HepG2 (cell line): ENCODE data around the gene FAM3B. TPM values are rescaled to one million over a fixed set of nuclear protein-coding genes. Genes with fewer than 3 reads are reported as not detected.

Experiments used
- ATAC-seq: fragments of 200-7000 bp; cut with Tn5 transposase; 3 replicates; pipeline ENCODE4 v1.9.1; 2020; ENCODE audit warnings: mild to moderate bottlenecking, moderate library complexity
- BruUV-seq: library from RNA; stranded (reverse); fragments of 400-500 nt; replicated peaks from 2 replicates; lab custom pipeline; 2021; lab: Mats Ljungman, UMichigan
- CTCF ChIA-PET: fragments of 300-600 bp; formaldehyde crosslinking; extraction: SDS; loops from one replicate; lab custom pipeline; 2021; ENCODE audit warnings: low total read pairs, inconsistent platforms, low intra/inter-chr PET ratio; lab: Yijun Ruan, JAX
- POLR2A ChIA-PET: fragments of 350-600 bp; sonication (Branson Sonifier 250); formaldehyde crosslinking; loops from one replicate; lab custom pipeline; 2020; ENCODE audit warnings: antibody characterized with exemption, inconsistent platforms; lab: Yijun Ruan, JAX
- DNase-seq: peaks from one replicate; pipeline ENCODE4 v3.0.0-alpha.2; 2015; ENCODE audit warnings: low spot score
- FAIRE-seq: peaks from 3 replicates; lab custom pipeline; 2011; peaks lifted over from hg19 to GRCh38; lab: Jason Lieb, UNC
- H2AFZ ChIP-seq: one replicate; pipeline ENCODE4 v1.6.1; 2011; ENCODE audit warnings: low read length, inconsistent platforms
- H3K27ac ChIP-seq: fragments of 300-600 bp; 3 replicates; pipeline ENCODE4 v1.8.0; 2011; ENCODE audit warnings: mixed run types, mild to moderate bottlenecking, mixed read lengths, low read length, inconsistent platforms; ENCODE audit not compliant: insufficient read depth; ENCODE audit errors: extremely low read length
- H3K27me3 ChIP-seq, 2 experiments: fragments of 200-600 bp in 1 of 2; 2 replicates in 1 of 2; 3 replicates in 1 of 2; pipeline versions ENCODE4 v1.6.0 to v1.8.0; 2011; ENCODE audit warnings: low read length in 2 of 2, mild to moderate bottlenecking in 2 of 2, moderate library complexity in 2 of 2, inconsistent platforms in 1 of 2; ENCODE audit not compliant: insufficient read depth in 2 of 2, control insufficient read depth in 1 of 2
- H3K36me3 ChIP-seq, 2 experiments: fragments of 200-600 bp in 1 of 2; replicated peaks in 1 of 2; 2 replicates in 1 of 2; 3 replicates in 1 of 2; pipeline versions ENCODE4 v1.5.1 to v1.8.0; 2011; ENCODE audit warnings: low read length in 2 of 2, inconsistent platforms in 1 of 2; ENCODE audit not compliant: insufficient read depth in 2 of 2, control insufficient read depth in 1 of 2
- H3K4me1 ChIP-seq: 2 replicates; pipeline ENCODE4 v1.5.1; 2012; ENCODE audit warnings: low read length, inconsistent platforms; ENCODE audit not compliant: insufficient read depth
- H3K4me2 ChIP-seq: 2 replicates; pipeline ENCODE4 v1.6.0; 2011; ENCODE audit warnings: low read depth, low read length, inconsistent platforms
- H3K4me3 ChIP-seq, 3 experiments: fragments of 200-600 bp in 1 of 3; sonication (generic), shearing (Covaris generic) in 1 of 3; replicated peaks in 1 of 3; 2 replicates each; pipeline ENCODE4 v1.5.1; 2011 to 2016; ENCODE audit warnings: low read length in 3 of 3, inconsistent platforms in 2 of 3, low read depth in 2 of 3, mild to moderate bottlenecking in 2 of 3, control low read depth in 1 of 3, mixed read lengths in 1 of 3; ENCODE audit not compliant: insufficient read depth in 1 of 3
- H3K79me2 ChIP-seq: one replicate; pipeline ENCODE4 v1.6.1; 2011; ENCODE audit warnings: low read length, inconsistent platforms; ENCODE audit not compliant: insufficient read depth
- H3K9ac ChIP-seq: 2 replicates; pipeline ENCODE4 v1.6.0; 2011; ENCODE audit warnings: mild to moderate bottlenecking, low read depth, low read length, inconsistent platforms; ENCODE audit not compliant: insufficient read depth
- H3K9me3 ChIP-seq: 2 replicates; pipeline ENCODE4 v1.5.1; 2012; ENCODE audit warnings: mild to moderate bottlenecking, low read length
- H4K20me1 ChIP-seq: 2 replicates; pipeline ENCODE4 v1.6.0; 2011; ENCODE audit warnings: inconsistent platforms, mild to moderate bottlenecking, low read length, moderate library complexity; ENCODE audit not compliant: insufficient read depth
- MAFF ChIP-seq: IDR thresholded peaks from 2 replicates; pipeline ENCODE4 v1.6.1; 2011; ENCODE audit warnings: low read depth, low read length, improper control_type of control experiment
- ZBTB1 ChIP-seq: sonication (generic); formaldehyde crosslinking; IDR thresholded peaks from 2 replicates; pipeline ENCODE4 v1.4.0; 2020; ENCODE audit warnings: missing genetic modification reagents, borderline replicate concordance
- ZBTB42 ChIP-seq: sonication (generic); formaldehyde crosslinking; IDR thresholded peaks from 2 replicates; pipeline ENCODE4 v1.5.0; 2020; ENCODE audit warnings: mild to moderate bottlenecking, missing genetic modification reagents
- ZFP1 ChIP-seq: IDR thresholded peaks from 2 replicates; pipeline ENCODE4 v1.6.1; 2016
- ZNF646 ChIP-seq: sonication (generic); formaldehyde crosslinking; IDR thresholded peaks from 2 replicates; pipeline ENCODE4 v1.9.0; 2021; ENCODE audit warnings: mild to moderate bottlenecking, missing genetic modification reagents
- WGBS: methylation state at CpG from one replicate; pipeline ENCODE4 v1.1.6; 2017; ENCODE audit warnings: low lambda C conversion rate; 5-methylcytosine and 5-hydroxymethylcytosine counted together
- in situ Hi-C: cut with HindIII; loops from 2 replicates; pipeline ENCODE4 v1.10.0; 2017; ENCODE audit warnings: low pct_unique_long_range_greater_than_20kb; ENCODE audit not compliant: extremely low pct_ligation_motif_present
- intact Hi-C: fragments of 100-400 bp; cut with micrococcal nuclease; formaldehyde crosslinking; loops from one replicate; pipeline ENCODE4 v1.10.0; 2022; ENCODE audit not compliant: unreplicated experiment
- polyA plus RNA-seq, 8 experiments: library from polyadenylated mRNA; depleted of rRNA in 3 of 8; stranded (reverse) in 7 of 8; unstranded in 1 of 8; fragments of >200 nt; fragmentation: Illumina TruSeq in 4 of 8; extraction: Trizol in 4 of 8; gene quantifications; 2 replicates each; pipeline versions ENCODE4 v1.2.1 to v1.2.3, GENCODE V29; 2011 to 2016; ENCODE audit warnings: low read depth in 4 of 8, missing spikeins in 1 of 8, mixed read lengths in 1 of 8; ENCODE audit not compliant: insufficient read depth in 1 of 8
- total RNA-seq, 5 experiments: library from RNA; depleted of rRNA; stranded (reverse); fragments of >200 nt; fragmentation: Illumina TruSeq; extraction: Trizol; gene quantifications; 2 replicates each; pipeline ENCODE4 v1.2.3, GENCODE V29; 2016; ENCODE audit warnings: low read depth in 1 of 5

The FAM3B gene
- total and polyA plus RNA-seq, 2 of the 13 experiments (the other 11 are each of a cell fraction or from before 2014, with no cell fraction given) = 46.5 to 62.0 TPM

DNA sequence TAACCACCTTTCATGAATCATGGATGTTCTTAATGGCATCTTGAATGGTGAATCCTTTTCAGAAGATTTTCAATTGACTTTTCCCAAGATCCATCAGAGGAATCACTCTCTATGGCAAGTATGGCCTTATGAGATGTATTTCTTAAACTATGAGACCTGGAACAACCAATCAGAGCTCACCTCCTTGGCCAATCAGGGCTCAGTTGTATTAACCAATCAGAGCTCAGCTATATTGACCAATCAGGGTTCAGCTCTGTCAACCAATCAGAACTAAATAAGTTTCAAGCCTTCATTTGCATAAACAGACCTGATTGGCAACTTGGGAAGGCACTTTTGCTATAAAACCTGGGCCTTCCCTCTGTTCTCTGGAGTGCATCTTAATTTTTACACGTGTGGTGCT lies 13.6 kb upstream of the FAM3B start:
- no peak overlapping the region for H3K9ac ChIP-seq
- no peak overlapping the region for H3K4me2 ChIP-seq
- no peak for ATAC-seq
- no peaks in the 10 kb centered on the region for H3K9me3 ChIP-seq
- BruUV-seq = no TSS peak
- CTCF ChIA-PET = no interaction called here
- H3K27ac ChIP-seq = no peak overlapping the region
- H3K4me3 ChIP-seq = no peak overlapping the region
- FAIRE-seq = no peak
- H3K36me3 ChIP-seq = no peaks in the 10 kb centered on the region
- no peak for DNase-seq
- intact Hi-C loops (no loop called here), in situ Hi-C loops (no loop called here)
- H3K4me1 ChIP-seq = no peaks in the 10 kb centered on the region
- no peaks in the 10 kb centered on the region; a peak in 1 of 5 replicates for H3K27me3 ChIP-seq
- H3K79me2 ChIP-seq = no peaks in the 10 kb centered on the region
- no peak overlapping the region for H2AFZ ChIP-seq
- WGBS = 5% methylated on average over 1 of the region's 1 CpG
- H4K20me1 ChIP-seq = no peaks in the 10 kb centered on the region
- TF ChIP-seq ZBTB1 (no peak), ZBTB42 (CRISPR knock-in tag) (no peak)
- TF ChIP-seq, all 625 proteins: peak for 0
- POLR2A ChIA-PET = no interaction called here

GRCh38 chr21:41304068-41304720 lies 12.4 kb upstream of the FAM3B start:
- Histone ChIP-seq H3K36me3 (no peaks in the 10 kb centered on the region), H4K20me1 (no peaks in the 10 kb centered on the region), H3K79me2 (no peaks in the 10 kb centered on the region), H2AFZ (no peak overlapping the region), H3K9me3 (no peaks in the 10 kb centered on the region), H3K27ac (no peak overlapping the region), H3K9ac (no peak overlapping the region), H3K4me3 (no peak overlapping the region)
- POLR2A ChIA-PET = no interaction called here
- in situ Hi-C loops = no loop called here
- 82% methylated on average over 22 of the region's 40 CpGs for WGBS
- intact Hi-C loops = no loop called here
- CTCF ChIA-PET = no interaction called here
- no TSS peak for BruUV-seq
- TF ChIP-seq MAFF (no peak), ZNF646 (CRISPR knock-in tag) (no peak), ZFP1 (CRISPR knock-in tag) (no peak)
- TF ChIP-seq, all 625 proteins: peak for 0
- no peaks in the 10 kb centered on the region; a peak in 2 of 5 replicates for H3K27me3 ChIP-seq
- no peaks in the 10 kb centered on the region for H3K4me1 ChIP-seq
- FAIRE-seq = no peak
- no peak overlapping the region for H3K4me2 ChIP-seq
- ATAC-seq = no peak
- no peak for DNase-seq
